HG03095 (cell line): ENCODE data around the gene IGFBP5.

ENCODE experiments used
- ATAC-seq: cut with Tn5 transposase; IDR thresholded peaks from one replicate; pipeline ENCODE4 v1.9.1; 2021; ENCODE audit warnings: moderate library complexity; ENCODE audit not compliant: unreplicated experiment

Gene IGFBP5

DNA sequence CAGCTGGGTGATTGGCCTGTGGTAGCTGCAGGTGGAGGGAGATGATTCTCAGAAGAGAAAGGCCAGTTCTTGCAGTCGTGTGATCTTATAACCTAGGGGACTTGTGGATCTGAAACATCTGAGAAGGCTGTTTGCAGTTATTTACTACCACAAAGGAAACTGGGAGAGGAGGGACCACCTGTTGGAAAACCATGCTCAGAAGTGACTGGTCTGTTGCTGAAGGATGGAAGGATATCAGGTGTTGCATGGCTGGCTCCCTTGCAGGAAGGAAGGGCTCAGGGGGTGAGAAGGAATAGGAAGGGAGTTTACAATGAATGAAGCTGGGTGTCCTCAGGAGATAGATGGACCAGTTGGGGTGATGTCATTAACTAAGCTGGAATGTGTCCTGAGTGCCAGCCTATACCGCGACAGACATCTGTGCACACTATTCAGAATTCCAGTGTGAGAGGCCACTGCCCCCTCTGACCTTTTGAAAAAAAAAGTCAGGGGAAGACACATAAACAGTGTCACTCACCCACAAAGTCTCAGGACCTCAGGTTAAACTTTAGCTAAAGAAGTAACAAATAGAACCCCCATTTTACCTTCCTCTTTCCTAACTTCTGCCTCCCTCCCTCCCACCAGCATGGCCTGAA, 44.6 kb downstream of the IGFBP5 start:
- ATAC-seq: no peak

GRCh38 chr2:216649574-216649973, 45.8 kb downstream of the IGFBP5 start:
- no peak for ATAC-seq

DNA sequence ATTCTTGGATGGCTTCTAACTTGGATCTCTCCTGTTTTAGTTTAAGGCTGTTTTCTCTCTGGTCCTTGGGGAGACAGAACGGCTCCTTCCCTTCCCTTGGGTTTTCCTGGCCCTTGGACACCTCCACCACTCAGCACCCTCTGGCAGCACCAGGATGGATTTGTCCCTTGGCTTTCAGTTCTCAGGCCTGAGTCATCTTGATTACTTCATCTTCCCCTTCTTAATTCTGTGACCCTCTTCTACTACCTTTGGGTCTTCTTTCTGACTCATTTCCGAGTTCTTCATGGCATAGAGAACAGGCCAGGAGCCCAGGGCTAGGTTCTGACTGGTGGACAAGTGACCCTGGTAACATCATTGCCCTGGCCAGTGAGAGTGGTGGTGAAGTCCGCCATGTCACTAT, 47.2 kb downstream of the IGFBP5 start:
- no peak for ATAC-seq

GRCh38 chr2:216646116-216646515, 49.2 kb downstream of the IGFBP5 start:
- ATAC-seq: no peak

DNA sequence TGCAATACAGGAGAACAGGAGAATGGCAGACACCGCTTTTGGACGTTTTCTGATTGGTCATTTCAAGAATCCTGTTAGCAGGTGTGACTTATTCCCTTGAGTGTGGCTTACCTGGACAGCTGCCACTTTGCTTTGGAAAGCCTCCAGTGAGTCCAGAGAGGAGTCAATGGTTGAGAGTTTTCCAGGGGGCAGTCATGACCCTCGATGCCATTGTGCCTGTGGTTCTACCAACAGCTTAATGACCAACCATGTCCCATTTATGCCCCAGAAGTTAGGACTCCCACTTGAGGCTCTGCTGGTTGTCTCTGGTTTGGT, 49.8 kb downstream of the IGFBP5 start:
- no peak for ATAC-seq

DNA sequence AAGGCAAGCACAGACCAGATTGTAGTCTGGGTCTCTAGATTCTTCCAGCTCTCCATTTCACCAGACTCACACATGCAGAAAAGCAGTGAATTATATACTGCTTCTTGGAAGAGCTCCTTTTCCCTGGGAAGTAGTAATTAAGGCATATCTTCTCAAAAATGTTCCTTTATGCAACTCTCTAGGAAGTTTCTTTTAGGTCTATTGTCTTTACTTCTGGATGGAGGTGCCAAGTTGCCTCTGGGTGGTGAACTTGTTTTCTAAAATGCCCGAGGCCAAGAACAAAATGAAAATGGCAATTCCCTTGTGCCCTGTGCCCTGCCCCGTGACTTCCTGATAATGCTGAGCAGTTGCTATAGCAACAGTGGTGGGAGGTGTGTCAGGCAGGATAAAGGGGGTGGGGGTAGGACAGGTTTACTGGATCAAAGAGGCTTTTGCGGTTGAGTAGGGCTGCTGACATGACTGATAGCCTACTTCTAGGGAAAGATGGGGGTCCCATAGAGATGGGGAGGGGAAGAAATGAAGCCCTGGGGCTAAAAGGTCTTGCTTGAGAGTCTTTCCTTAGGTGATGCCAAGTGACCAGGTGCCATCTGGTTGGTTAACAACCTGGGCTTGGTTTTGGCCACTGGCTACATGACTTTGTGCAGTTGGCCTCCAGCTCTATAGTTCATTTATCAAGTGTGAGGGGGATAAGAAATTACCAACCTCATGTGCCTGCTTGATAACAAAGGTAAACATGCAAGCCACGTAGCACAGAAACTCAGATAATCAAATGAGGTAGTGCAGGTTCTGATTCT, 50.3 kb downstream of the IGFBP5 start:
- no peak for ATAC-seq

DNA sequence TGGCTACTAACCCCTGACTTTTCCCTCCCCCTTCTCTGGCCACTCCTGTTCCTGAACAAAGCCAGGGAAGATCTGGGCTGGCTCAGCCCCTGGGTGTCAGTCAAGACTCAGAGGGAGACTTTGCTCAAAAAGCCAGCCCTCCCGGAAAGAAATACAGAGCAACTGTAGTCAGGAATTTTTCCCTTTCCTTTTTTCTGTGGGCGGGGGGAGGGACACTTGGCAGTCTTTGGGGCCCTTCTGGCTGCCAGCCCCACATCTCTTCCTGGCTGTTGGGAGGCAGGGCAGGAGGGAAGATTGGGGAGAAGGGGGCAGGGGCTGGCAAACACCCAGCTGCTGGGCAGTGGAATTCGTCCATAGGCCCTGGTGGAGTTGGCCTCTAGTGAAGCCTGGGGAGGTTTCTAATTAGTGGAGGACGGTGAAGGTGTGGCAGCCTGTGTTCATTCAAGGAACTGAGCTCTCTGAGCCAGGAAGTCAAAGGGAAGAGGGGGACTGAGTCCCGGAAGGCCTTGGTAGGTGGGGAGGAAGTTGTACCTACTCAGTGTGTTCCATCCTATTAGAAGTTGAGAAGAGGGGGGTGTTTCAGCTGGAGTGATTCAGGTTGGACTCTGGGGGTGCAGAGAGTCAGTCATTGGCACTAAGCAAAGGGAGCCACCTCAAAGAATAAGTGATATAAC, 51.2 kb downstream of the IGFBP5 start:
- ATAC-seq: no peak

- no peak for ATAC-seq
These were observed 57.9 kb downstream of the IGFBP5 start for GRCh38 chr2:216637472-216637871.

DNA sequence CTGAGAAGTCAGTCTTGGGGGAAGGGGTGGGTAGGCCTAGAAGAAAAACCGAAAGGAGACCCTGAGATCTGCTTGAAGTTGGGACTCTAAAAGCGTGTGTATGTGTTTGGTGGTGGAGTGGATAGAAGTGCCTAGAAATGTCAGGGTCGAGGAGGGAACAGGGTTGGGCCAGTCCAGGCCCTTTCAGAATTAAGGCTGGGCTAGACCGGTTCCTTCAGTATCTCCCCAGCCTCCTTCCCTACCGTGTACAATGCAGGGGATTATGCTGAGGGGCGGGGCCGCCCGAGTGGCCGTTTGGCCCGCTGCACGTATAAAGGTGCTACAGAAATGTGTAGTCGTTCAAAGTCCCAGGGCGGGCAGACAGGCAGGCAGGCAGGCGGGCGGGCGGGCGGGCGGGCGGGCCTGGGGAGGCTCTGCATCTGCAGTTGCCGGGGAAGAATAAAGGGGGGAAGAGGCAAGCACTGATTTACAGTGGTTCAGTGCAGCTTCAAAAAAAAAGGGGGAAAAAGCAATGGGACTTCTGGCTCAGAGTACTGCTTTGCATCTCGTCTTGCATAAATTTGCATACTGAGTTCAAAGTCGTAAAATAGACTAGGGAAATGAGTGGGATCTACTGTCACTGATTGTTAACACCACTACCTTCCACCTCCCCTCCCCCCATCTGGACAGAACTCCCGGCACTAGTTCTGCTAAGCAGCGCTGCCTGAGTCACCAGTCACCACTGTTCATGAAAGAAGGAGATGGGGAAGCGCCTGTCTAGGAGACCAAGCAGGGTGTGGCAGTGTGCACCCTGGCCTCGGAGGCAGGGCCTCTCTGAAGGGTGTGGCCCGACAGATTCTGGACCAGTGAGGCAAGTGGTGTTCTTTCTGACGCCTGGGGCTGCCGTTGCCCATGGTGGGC, 58.5 kb downstream of the IGFBP5 start:
- ATAC-seq: no peak

- no peak for ATAC-seq
These were observed 59.4 kb downstream of the IGFBP5 start for GRCh38 chr2:216635701-216636550.

GRCh38 chr2:216635171-216635570, 60.2 kb downstream of the IGFBP5 start:
- ATAC-seq: no peak

- no peak for ATAC-seq
These were observed 60.8 kb downstream of the IGFBP5 start for GRCh38 chr2:216634370-216635148.

DNA sequence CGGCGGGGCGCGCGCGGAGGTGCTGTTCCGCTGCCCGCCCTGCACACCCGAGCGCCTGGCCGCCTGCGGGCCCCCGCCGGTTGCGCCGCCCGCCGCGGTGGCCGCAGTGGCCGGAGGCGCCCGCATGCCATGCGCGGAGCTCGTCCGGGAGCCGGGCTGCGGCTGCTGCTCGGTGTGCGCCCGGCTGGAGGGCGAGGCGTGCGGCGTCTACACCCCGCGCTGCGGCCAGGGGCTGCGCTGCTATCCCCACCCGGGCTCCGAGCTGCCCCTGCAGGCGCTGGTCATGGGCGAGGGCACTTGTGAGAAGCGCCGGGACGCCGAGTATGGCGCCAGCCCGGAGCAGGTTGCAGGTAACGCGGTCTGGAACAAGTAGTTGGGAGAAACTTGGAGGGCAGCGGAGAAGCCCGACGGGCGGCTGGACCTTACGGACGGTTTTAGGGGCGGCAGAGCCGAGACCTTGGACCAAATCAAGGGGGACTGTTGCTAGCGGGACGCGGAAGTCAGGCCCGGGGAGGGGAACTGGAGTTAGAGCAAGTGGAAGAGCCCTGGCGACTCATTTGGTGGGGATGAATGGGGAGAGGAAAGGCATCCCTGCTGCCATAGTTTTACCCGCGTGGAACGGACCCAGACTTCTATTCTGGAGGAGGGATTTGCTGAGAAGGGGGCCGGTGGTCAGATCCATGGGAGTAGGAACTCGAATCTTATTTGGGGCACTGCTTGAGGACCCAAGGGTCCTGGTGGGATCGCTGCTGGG, 61.6 kb downstream of the IGFBP5 start:
- no peak for ATAC-seq

DNA sequence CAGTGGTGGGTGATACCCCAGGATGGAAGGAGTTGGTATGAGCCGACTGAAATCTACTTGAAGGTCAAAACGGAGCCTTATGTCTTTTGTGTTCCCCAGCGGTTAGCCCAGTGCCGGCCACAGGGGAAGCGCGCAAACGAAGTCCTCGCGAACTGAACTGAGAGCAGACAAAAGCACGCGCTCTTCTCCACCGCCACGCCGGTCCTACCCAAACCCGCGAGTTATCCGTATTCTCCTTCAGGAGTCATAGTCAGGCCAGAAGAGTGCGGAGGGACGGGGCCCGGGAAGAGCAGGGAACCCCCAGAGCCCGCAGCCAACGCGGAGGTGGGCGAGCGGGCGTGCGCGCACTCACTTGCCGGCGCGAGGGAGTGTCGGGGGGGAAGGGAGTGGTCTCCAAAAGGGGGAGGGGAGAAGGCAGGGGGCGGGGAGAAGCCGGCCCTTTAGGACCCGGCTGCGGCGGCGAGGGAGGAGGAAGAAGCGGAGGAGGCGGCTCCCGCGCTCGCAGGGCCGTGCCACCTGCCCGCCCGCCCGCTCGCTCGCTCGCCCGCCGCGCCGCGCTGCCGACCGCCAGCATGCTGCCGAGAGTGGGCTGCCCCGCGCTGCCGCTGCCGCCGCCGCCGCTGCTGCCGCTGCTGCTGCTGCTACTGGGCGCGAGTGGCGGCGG, 62.3 kb downstream of the IGFBP5 start, which contains the start of gene IGFBP2:
Gene IGFBP2 (plus strand): TSS at position 469 of the 664 bp plus-strand sequence. CDS start 104 bp downstream, at position 573.
- ATAC-seq: no peak

- no peak for ATAC-seq
These were observed 62.9 kb downstream of the IGFBP5 start for GRCh38 chr2:216632346-216632951.

GRCh38 chr2:216629784-216630183, 65.6 kb downstream of the IGFBP5 start:
- no peak for ATAC-seq

- no peak for ATAC-seq
These were observed 68.5 kb downstream of the IGFBP5 start for GRCh38 chr2:216626875-216627245.
